ENCODE data around the gene HSPB1. TPM values are rescaled to one million over a fixed set of nuclear protein-coding genes. Genes with fewer than 3 reads are reported as not detected.

HSPB1 gene
- total and polyA plus RNA-seq, 7 donors, result 1,312 to 5,803 (median 4,364) TPM

Other genes starting within 250 kb of the HSPB1 start
- gene SRRM3, start 100.8 kb upstream of the HSPB1 start, total RNA-seq, result 1 to 10 TPM in 2 of 4 donors, under 1 TPM in 2; 0.66 to 1.9 (median 1.1) TPM
- gene SRRM3, start 100.8 kb upstream of the HSPB1 start, polyA plus RNA-seq, result 1 to 10 TPM in 1 of 3 donors, under 1 TPM in 2; 0.48 to 5.4 (median 0.49) TPM
- gene YWHAG, start 56.3 kb downstream of the HSPB1 start, total RNA-seq, result 100 to 1,000 TPM; 342 to 421 (median 401) TPM
- 100 to 1,000 TPM; 204 to 523 (median 213) TPM for gene YWHAG, start 56.3 kb downstream of the HSPB1 start, polyA plus RNA-seq
- gene SSC4D, start 107.0 kb downstream of the HSPB1 start, total RNA-seq, result 1 to 10 TPM in 1 of 4 donors, under 1 TPM in 3; 0.79 to 1.0 (median 0.86) TPM
- gene SSC4D, start 107.0 kb downstream of the HSPB1 start, polyA plus RNA-seq, result 1 to 10 TPM; 1.3 to 3.3 (median 2.7) TPM
- gene ZP3, start 122.3 kb downstream of the HSPB1 start, total RNA-seq, result 10 to 100 TPM in 1 of 4 donors, 1 to 10 TPM in 1, under 1 TPM in 1, not detected in 1; 0.96 to 12.3 (median 4.0) TPM
- gene ZP3, start 122.3 kb downstream of the HSPB1 start, polyA plus RNA-seq, result under 1 TPM; 0.23 to 0.52 (median 0.32) TPM
- gene DTX2, start 159.0 kb downstream of the HSPB1 start, total RNA-seq, result 10 to 100 TPM; 10.5 to 15.7 (median 14.6) TPM
- gene DTX2, start 159.0 kb downstream of the HSPB1 start, polyA plus RNA-seq, result 10 to 100 TPM; 12.8 to 21.5 (median 18.1) TPM
- under 1 TPM in 3 of 4 donors, not detected in 1; 0.48 to 0.91 (median 0.77) TPM for gene UPK3B, start 207.9 kb downstream of the HSPB1 start, total RNA-seq
- gene UPK3B, start 207.9 kb downstream of the HSPB1 start, polyA plus RNA-seq, result under 1 TPM; 0.12 to 0.23 (median 0.13) TPM
- gene SPDYE16, start 240.6 kb downstream of the HSPB1 start, total RNA-seq, result under 1 TPM in 3 of 4 donors, not detected in 1; 0.40 to 0.60 (median 0.44) TPM
- gene SPDYE16, start 240.6 kb downstream of the HSPB1 start, polyA plus RNA-seq, result under 1 TPM; 0.04 to 0.13 (median 0.10) TPM

Data from psoas muscle (tissue), 7 donors.